ENCODE results near the gene POU6F2. TPM values are rescaled to one million over a fixed set of nuclear protein-coding genes. Genes with fewer than 3 reads are reported as not detected.

Gene POU6F2
- total RNA-seq, 1 donor from 2014 or later = 0.24 TPM

DNA sequence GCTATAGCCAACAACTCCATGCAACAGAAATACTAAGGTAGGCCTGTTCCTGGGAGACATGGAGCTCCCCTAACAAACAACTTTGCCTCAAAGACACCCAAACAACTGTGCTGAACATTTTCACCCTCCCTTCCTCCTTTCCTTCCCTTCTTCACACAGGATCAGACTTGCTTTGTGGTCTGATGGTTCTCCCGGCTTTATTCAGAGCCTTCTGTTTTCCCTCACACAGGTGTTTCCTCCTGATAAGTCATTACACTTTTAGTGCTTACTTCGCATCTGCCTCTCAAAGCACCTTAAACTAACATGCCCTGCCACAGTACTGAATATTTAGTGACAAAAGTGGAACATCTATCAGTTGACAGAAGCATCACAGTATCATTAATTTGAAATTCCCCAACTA lies 532.2 kb downstream of the POU6F2 start:
- intact Hi-C loops (cut with micrococcal nuclease) = no loop called here

DNA sequence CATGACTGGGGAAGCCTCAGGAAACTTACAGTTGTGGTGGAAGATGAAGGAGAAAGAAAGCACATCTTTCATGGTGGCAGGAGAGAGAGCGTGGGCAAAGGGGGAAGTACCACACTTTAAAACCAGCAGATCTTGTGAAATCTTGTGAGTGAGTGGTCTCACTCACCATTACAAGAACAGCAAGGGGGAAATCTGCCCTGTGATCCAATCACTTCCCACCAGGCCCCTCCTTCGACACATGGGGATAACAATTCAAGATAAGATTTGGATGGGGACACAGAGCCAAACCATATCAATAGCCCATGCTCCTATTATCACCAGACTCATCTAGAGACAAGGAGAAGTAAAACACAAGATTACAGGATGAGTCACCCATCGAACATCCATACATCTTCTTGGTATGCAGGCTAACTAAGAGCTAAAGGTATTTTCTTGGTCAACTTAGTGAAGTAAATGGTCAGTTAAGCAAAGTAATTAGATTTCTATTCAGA lies 533.2 kb downstream of the POU6F2 start:
- DNase-seq (no peak), ATAC-seq (ENCODE audit: low read depth) (no peak)
- POLR2A ChIA-PET = no interaction called here
- intact Hi-C loops (cut with micrococcal nuclease) = no loop called here
- Mint-ChIP-seq H3K9me3 (peaks cover 4% of the 10 kb centered on the region), H3K4me3 (no peak overlapping the region), H3K27me3 (peaks cover 4% of the 10 kb centered on the region), H3K27ac (no peak overlapping the region), H3K4me1 (peaks cover 8% of the 10 kb centered on the region), H3K36me3 (ENCODE audit: low read depth) (no peaks in the 10 kb centered on the region)
- CTCF ChIA-PET = no interaction called here
- TF ChIP-seq, protein P1, sequence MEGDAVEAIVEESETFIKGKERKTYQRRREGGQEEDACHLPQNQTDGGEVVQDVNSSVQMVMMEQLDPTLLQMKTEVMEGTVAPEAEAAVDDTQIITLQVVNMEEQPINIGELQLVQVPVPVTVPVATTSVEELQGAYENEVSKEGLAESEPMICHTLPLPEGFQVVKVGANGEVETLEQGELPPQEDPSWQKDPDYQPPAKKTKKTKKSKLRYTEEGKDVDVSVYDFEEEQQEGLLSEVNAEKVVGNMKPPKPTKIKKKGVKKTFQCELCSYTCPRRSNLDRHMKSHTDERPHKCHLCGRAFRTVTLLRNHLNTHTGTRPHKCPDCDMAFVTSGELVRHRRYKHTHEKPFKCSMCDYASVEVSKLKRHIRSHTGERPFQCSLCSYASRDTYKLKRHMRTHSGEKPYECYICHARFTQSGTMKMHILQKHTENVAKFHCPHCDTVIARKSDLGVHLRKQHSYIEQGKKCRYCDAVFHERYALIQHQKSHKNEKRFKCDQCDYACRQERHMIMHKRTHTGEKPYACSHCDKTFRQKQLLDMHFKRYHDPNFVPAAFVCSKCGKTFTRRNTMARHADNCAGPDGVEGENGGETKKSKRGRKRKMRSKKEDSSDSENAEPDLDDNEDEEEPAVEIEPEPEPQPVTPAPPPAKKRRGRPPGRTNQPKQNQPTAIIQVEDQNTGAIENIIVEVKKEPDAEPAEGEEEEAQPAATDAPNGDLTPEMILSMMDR (IDR thresholded peaks at IDR 0.05) = no peak

More for the DNA sequence above, 532.2 kb downstream of the POU6F2 start:
- Mint-ChIP-seq H3K27me3 (peaks cover 5% of the 10 kb centered on the region), H3K4me1 (peaks cover 8% of the 10 kb centered on the region), H3K27ac (no peak overlapping the region), H3K4me3 (no peak overlapping the region), H3K9me3 (peaks cover 4% of the 10 kb centered on the region), H3K36me3 (ENCODE audit: low read depth) (no peaks in the 10 kb centered on the region)
- TF ChIP-seq, protein P1 (IDR thresholded peaks at IDR 0.05) = no peak
- ChIA-PET POLR2A (no interaction called here), CTCF (no interaction called here)
- DNase-seq = no peak
- ATAC-seq (ENCODE audit: low read depth) = no peak

DNA sequence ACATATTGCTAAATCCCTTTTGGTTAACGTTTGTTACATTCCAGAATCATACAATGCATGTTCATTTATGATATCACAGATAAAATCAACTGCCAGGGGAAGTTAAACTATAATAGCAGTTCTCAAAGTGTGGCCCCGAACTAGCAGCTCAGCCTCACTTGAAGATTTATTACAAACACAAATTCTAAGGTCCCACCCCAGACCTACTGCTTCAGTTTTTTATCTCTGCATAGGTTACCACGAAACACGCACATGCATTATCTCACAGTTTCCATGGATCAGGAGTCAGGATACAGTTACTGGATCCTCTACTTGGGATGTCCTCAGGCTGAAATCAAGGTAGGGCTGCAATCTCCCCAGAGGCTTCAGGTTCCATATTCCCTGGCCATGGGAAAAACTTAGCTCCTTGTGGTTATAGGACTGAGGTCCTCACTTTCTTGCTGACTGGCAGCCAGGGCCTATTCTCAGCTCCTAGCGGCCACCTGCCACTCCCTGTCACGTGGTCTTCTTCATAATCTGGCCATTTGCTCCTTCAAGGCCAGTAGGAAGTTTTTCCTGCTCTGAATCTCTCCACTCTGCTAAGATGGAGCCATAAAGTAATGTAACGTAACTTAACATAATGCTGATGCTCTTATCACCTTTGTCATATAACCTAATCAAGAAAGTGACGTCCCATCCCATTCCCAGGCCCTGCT lies 538.0 kb downstream of the POU6F2 start:
- TF ChIP-seq, protein P1 (IDR thresholded peaks at IDR 0.05) = no peak
- ChIA-PET POLR2A (no interaction called here), CTCF (interaction anchor here (0.6 kb wide), 1 partner anchor 968 kb away, joined by 3 read pairs; no protein-coding TSS in a partner anchor)
- Mint-ChIP-seq H3K27me3 (peaks cover 2% of the 10 kb centered on the region), H3K9me3 (peaks cover 3% of the 10 kb centered on the region), H3K4me3 (no peak overlapping the region), H3K27ac (no peak overlapping the region), H3K4me1 (peaks cover 4% of the 10 kb centered on the region), H3K36me3 (ENCODE audit: low read depth) (no peaks in the 10 kb centered on the region)
- ATAC-seq (ENCODE audit: low read depth) = no peak
- intact Hi-C loops (cut with micrococcal nuclease) = no loop called here
- DNase-seq = no peak

DNA sequence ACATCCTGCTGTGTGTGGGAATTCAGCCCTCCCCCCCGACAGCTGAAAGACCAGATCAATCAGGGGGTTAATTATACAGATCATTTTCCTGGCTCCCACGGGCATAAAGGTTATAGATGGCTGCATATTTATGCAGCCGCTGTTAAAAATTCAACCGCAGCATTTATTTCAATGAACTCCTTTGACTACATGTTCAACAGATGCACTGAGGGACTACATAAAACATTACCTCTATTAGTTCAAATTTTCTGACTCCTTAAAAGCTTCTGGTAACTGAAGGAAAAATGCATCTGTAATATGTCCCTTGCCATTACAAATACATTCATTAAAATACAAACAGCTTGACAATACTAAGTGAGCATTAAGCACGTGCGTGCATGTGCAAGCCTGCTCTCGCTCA lies 538.8 kb downstream of the POU6F2 start:
- no peak for DNase-seq
- TF ChIP-seq, protein P1 (IDR thresholded peaks at IDR 0.05) = no peak
- Mint-ChIP-seq H3K27me3 (peaks cover 5% of the 10 kb centered on the region), H3K27ac (no peak overlapping the region), H3K4me3 (no peak overlapping the region), H3K36me3 (ENCODE audit: low read depth) (no peaks in the 10 kb centered on the region), H3K9me3 (no peaks in the 10 kb centered on the region), H3K4me1 (peaks cover 4% of the 10 kb centered on the region)
- intact Hi-C loops (cut with micrococcal nuclease) = no loop called here
- CTCF ChIA-PET = interaction anchor here (1.2 kb wide), 1 partner anchor 1117 kb away, joined by 5 read pairs; no protein-coding TSS in a partner anchor
- no peak for ATAC-seq (ENCODE audit: low read depth)
- POLR2A ChIA-PET = no interaction called here

DNA sequence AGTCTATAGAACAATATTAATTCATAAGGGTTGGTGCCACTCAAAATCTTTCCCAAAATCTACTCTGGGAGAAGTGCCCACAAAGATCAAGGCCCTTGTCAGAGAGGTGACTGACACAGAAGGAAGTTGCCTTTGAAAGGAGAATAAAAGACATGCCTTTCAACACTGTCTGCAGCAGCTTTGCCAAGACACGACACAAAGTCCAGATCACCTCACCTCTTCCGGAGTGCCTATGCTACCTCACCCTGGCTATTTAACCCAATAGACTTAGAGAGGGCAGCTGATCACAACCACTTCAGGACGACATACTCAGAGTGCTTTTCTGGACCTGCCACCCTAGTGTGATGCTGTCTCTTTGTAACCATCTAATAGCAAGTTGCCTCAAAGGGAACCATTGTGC lies 539.5 kb downstream of the POU6F2 start:
- ChIA-PET CTCF (interaction anchor here (1.2 kb wide), 1 partner anchor 1118 kb away, joined by 5 read pairs; no protein-coding TSS in a partner anchor), POLR2A (no interaction called here)
- TF ChIP-seq, protein P1 (IDR thresholded peaks at IDR 0.05) = no peak
- intact Hi-C loops (cut with micrococcal nuclease) = no loop called here
- Mint-ChIP-seq H3K9me3 (no peaks in the 10 kb centered on the region), H3K4me1 (peaks cover 4% of the 10 kb centered on the region), H3K4me3 (no peak overlapping the region), H3K36me3 (ENCODE audit: low read depth) (no peaks in the 10 kb centered on the region), H3K27me3 (peaks cover 10% of the 10 kb centered on the region), H3K27ac (no peak overlapping the region)
- no peak for DNase-seq
- ATAC-seq (ENCODE audit: low read depth) = no peak

Other genes with a start within 250 kb of the POU6F2 start
- 78.5 and 91.8 TPM in 2 replicates for gene VPS41, start 68.7 kb upstream of the POU6F2 start, total RNA-seq